HCT116 (cell line): Measurements from ENCODE around the gene MAN2C1. TPM values are rescaled to one million over a fixed set of nuclear protein-coding genes. Genes with fewer than 3 reads are reported as not detected.

ENCODE experiments used
- ATAC-seq: fragments of 200-7000 bp; cut with Tn5 transposase; 2 replicates; pipeline ENCODE4 v1.9.1; 2020; ENCODE audit warnings: mild to moderate bottlenecking, moderate library complexity
- BruUV-seq: library from RNA; stranded (reverse); fragments of 400-500 nt; replicated peaks from 2 replicates; lab custom pipeline; 2021; lab: Mats Ljungman, UMichigan
- CTCF ChIA-PET: fragments of 300-600 bp; sonication (Branson Sonifier 250); formaldehyde crosslinking; loops from one replicate; lab custom pipeline; 2021; ENCODE audit warnings: antibody characterized with exemption; lab: Charles Lee
- POLR2A ChIA-PET: fragments of 300-600, 350-600 bp; sonication (Branson Sonifier 250); formaldehyde crosslinking; loops from one replicate; lab custom pipeline; 2021; ENCODE audit warnings: antibody characterized with exemption; lab: Charles Lee
- RAD21 ChIA-PET, 2 experiments: fragments of 300-600 bp; sonication (Branson Sonifier 250); formaldehyde crosslinking; loops; one replicate each; lab custom pipeline; 2023; ENCODE audit warnings: low total read pairs in 2 of 2; ENCODE audit not compliant: uncharacterized antibody in 2 of 2, unreplicated experiment in 2 of 2, low non-redundant PET in 1 of 2; lab: Charles Lee
- DNase-seq: peaks from one replicate; pipeline ENCODE4 v3.0.0-alpha.2; 2010; ENCODE audit warnings: low read depth, low spot score
- H2AFZ ChIP-seq: fragments of 200-600 bp; shearing (Covaris generic), sonication (generic); 2 replicates; pipeline ENCODE4 v1.6.1; 2017; ENCODE audit warnings: low read depth, mixed run types, mixed read lengths, antibody characterized with exemption, low read length; ENCODE audit not compliant: poor library complexity, severe bottlenecking
- H3K27ac ChIP-seq: 2 replicates; pipeline ENCODE4 v1.5.1; 2012; ENCODE audit warnings: low read depth, low read length
- H3K27me3 ChIP-seq: fragments of 200-600 bp; sonication (generic); 2 replicates; pipeline ENCODE4 v1.6.1; 2016; ENCODE audit warnings: mixed run types, low read length, mixed read lengths; ENCODE audit not compliant: insufficient read depth
- H3K36me3 ChIP-seq, 2 experiments: fragments of 200-500 bp in 1 of 2; fragments of 200-600 bp in 1 of 2; sonication (Bioruptor generic) in 1 of 2; sonication (generic) in 1 of 2; 2 replicates each; pipeline versions ENCODE4 v1.5.1 to v1.6.1; 2014 to 2016; ENCODE audit warnings: low read length in 2 of 2, inconsistent platforms in 1 of 2, mixed read lengths in 1 of 2, mixed run types in 1 of 2; ENCODE audit not compliant: insufficient read depth in 2 of 2, control insufficient read depth in 1 of 2
- H3K4me1 ChIP-seq, 2 experiments: fragments of 200-600 bp in 1 of 2; sonication (generic) in 1 of 2; 2 replicates each; pipeline versions ENCODE4 v1.5.1 to v1.6.1; 2012 to 2017; ENCODE audit warnings: low read length in 2 of 2, inconsistent platforms in 1 of 2, mild to moderate bottlenecking in 1 of 2, mixed read lengths in 1 of 2, mixed run types in 1 of 2, moderate library complexity in 1 of 2; ENCODE audit not compliant: insufficient read depth in 2 of 2, control insufficient read depth in 1 of 2
- H3K4me2 ChIP-seq: fragments of 200-600 bp; sonication (generic); 2 replicates; pipeline ENCODE4 v1.6.1; 2017; ENCODE audit warnings: mixed run types, low read length, mixed read lengths
- H3K4me3 ChIP-seq, 2 experiments: fragments of 200-600 bp in 1 of 2; sonication (generic) in 1 of 2; replicated peaks in 1 of 2; 2 replicates each; pipeline ENCODE4 v1.5.1; 2011 to 2016; ENCODE audit warnings: low read length in 2 of 2, control low read depth in 1 of 2, low read depth in 1 of 2, mild to moderate bottlenecking in 1 of 2, mixed read lengths in 1 of 2, mixed run types in 1 of 2
- H3K79me2 ChIP-seq: fragments of 200-600 bp; sonication (generic); 2 replicates; pipeline ENCODE4 v1.6.1; 2017; ENCODE audit warnings: mild to moderate bottlenecking, mixed run types, low read length, moderate library complexity, mixed read lengths; ENCODE audit not compliant: insufficient read depth
- H3K9ac ChIP-seq: fragments of 200-600 bp; sonication (generic); 2 replicates; pipeline ENCODE4 v1.6.1; 2016; ENCODE audit warnings: low read length, mixed read lengths
- H3K9me2 ChIP-seq: fragments of 200-600 bp; sonication (generic), shearing (Covaris generic); 2 replicates; pipeline ENCODE4 v1.6.1; 2017; ENCODE audit warnings: mixed run types, mild to moderate bottlenecking, moderate library complexity; ENCODE audit not compliant: insufficient read depth
- H3K9me3 ChIP-seq, 2 experiments: fragments of 200-500 bp in 1 of 2; fragments of 200-600 bp in 1 of 2; sonication (Bioruptor generic) in 1 of 2; sonication (generic) in 1 of 2; 2 replicates each; pipeline ENCODE4 v1.6.1; 2014 to 2017; ENCODE audit warnings: low read length in 2 of 2, mixed read lengths in 2 of 2, inconsistent platforms in 1 of 2, low read depth in 1 of 2, mild to moderate bottlenecking in 1 of 2, mixed run types in 1 of 2, moderate library complexity in 1 of 2; ENCODE audit not compliant: control insufficient read depth in 1 of 2, insufficient read depth in 1 of 2
- H4K20me1 ChIP-seq: fragments of 200-600 bp; sonication (generic), shearing (Covaris generic); 2 replicates; pipeline ENCODE4 v1.6.1; 2017; ENCODE audit warnings: mixed run types, mild to moderate bottlenecking, moderate library complexity; ENCODE audit not compliant: insufficient read depth
- CBX3 ChIP-seq: IDR thresholded peaks from 2 replicates; pipeline ENCODE4 v1.6.1; 2012; ENCODE audit warnings: low read depth
- CEBPB ChIP-seq: IDR thresholded peaks from 2 replicates; pipeline ENCODE4 v1.6.1; 2012; ENCODE audit warnings: low read depth
- ELF1 ChIP-seq: IDR thresholded peaks from 2 replicates; pipeline ENCODE4 v1.6.1; 2012; ENCODE audit warnings: low read depth, borderline replicate concordance
- EZH2 ChIP-seq: fragments of 200-600 bp; sonication (generic); IDR thresholded peaks from 2 replicates; pipeline ENCODE4 v1.6.1; 2017; ENCODE audit warnings: antibody characterized with exemption, mixed run types
- EZH2phosphoT487 ChIP-seq: fragments of 200-600 bp; IDR thresholded peaks from 2 replicates; pipeline ENCODE4 v1.6.1; 2018; ENCODE audit warnings: antibody characterized with exemption, borderline replicate concordance
- POLR2A ChIP-seq: IDR thresholded peaks from 2 replicates; pipeline ENCODE4 v1.7.0; 2011; ENCODE audit warnings: borderline replicate concordance; ENCODE audit not compliant: insufficient read depth, insufficient read length; ENCODE audit errors: extremely low read depth
- POLR2AphosphoS5 ChIP-seq: IDR thresholded peaks from 2 replicates; pipeline ENCODE4 v1.6.1; 2011; ENCODE audit warnings: mild to moderate bottlenecking, low read depth, low read length, moderate library complexity
- RAD21 ChIP-seq: IDR thresholded peaks from 2 replicates; pipeline ENCODE4 v1.6.1; 2012; ENCODE audit warnings: low read depth, mild to moderate bottlenecking
- REST ChIP-seq: IDR thresholded peaks from 2 replicates; pipeline ENCODE4 v1.6.1; 2012; ENCODE audit warnings: low read depth
- SP1 ChIP-seq: IDR thresholded peaks from 2 replicates; pipeline ENCODE4 v1.6.1; 2012; ENCODE audit warnings: low read depth
- YY1 ChIP-seq: IDR thresholded peaks from 2 replicates; pipeline ENCODE4 v1.6.1; 2011; ENCODE audit warnings: low read length, low read depth, moderate library complexity, mild to moderate bottlenecking; ENCODE audit not compliant: insufficient replicate concordance; ENCODE audit errors: extremely low read depth
- ZFX ChIP-seq: fragments of 450-650 bp; IDR thresholded peaks from 2 replicates; pipeline ENCODE4 v1.6.1; 2017
- ZNF274 ChIP-seq: fragments of 200-500 bp; sonication (Bioruptor generic); IDR thresholded peaks from 2 replicates; pipeline ENCODE4 v1.6.1; 2014; ENCODE audit warnings: mild to moderate bottlenecking, low read depth, low read length, inconsistent platforms
- intact Hi-C: fragments of 100-400 bp; cut with micrococcal nuclease; formaldehyde crosslinking; loops from 2 replicates; pipeline ENCODE4 v1.10.0; 2022
- total RNA-seq: library from RNA; stranded (reverse); gene quantifications from one replicate; pipeline ENCODE4 v1.2.1, GENCODE V29; 2021; ENCODE audit not compliant: unreplicated experiment

The MAN2C1 gene
- total RNA-seq, 1 experiment from 2014 or later: 118 TPM

GRCh38 chr15:75371486-75371885 is 3.1 kb upstream of the MAN2C1 start:
- BruUV-seq: no TSS peak
- POLR2A ChIA-PET: no interaction called here
- RAD21 ChIA-PET: no interaction called here

More at GRCh38 chr15:75371486-75371885, 3.1 kb upstream of the MAN2C1 start:
- peaks cover 12% of the 10 kb centered on the region for H3K79me2 ChIP-seq
- peaks cover 34 to 41% of the 10 kb centered on the region in 2 experiments for H3K36me3 ChIP-seq
- H3K4me2 ChIP-seq: no peak overlapping the region
- no peak overlapping the region for H3K4me3 ChIP-seq
- no peak for DNase-seq
- CTCF ChIA-PET: no interaction called here
- intact Hi-C loops: no loop called here
- TF ChIP-seq EZH2phosphoT487: no peak
- no peak for TF ChIP-seq POLR2AphosphoS5
- no peak for TF ChIP-seq ZFX
- TF ChIP-seq POLR2A: no peak
- no peak for TF ChIP-seq SP1
- no peak for TF ChIP-seq RAD21
- no peak for TF ChIP-seq EZH2
- TF ChIP-seq ELF1: no peak
- no peak for TF ChIP-seq CEBPB
- no peak for TF ChIP-seq ZNF274
- TF ChIP-seq YY1: no peak
- TF ChIP-seq CBX3: no peak
- TF ChIP-seq REST: no peak
- no peaks in the 10 kb centered on the region for H3K9me3 ChIP-seq
- H3K4me1 ChIP-seq: peaks cover 11 to 23% of the 10 kb centered on the region in 2 experiments
- H4K20me1 ChIP-seq: no peaks in the 10 kb centered on the region
- no peak for ATAC-seq
- H3K9me2 ChIP-seq: no peaks in the 10 kb centered on the region
- H3K27me3 ChIP-seq: no peaks in the 10 kb centered on the region
- H3K9ac ChIP-seq: no peak overlapping the region
- no peak overlapping the region for H2AFZ ChIP-seq
- H3K27ac ChIP-seq: no peak overlapping the region
